Central memory CD4-positive, alpha-beta T cell (primary cell): ENCODE measurements around the gene PRSS56.
"Not testable (repeated sequence)": the region's sequence is repeated elsewhere in the genome, so short reads cannot be mapped to it uniquely, and the experiment has no call there.

ENCODE experiments used
- DNase-seq: peaks from one replicate; pipeline ENCODE4 v3.0.0; 2022

Gene PRSS56

GRCh38 chr2:232526372-232526941, 6.3 kb downstream of the PRSS56 start:
- no peak for DNase-seq

DNA sequence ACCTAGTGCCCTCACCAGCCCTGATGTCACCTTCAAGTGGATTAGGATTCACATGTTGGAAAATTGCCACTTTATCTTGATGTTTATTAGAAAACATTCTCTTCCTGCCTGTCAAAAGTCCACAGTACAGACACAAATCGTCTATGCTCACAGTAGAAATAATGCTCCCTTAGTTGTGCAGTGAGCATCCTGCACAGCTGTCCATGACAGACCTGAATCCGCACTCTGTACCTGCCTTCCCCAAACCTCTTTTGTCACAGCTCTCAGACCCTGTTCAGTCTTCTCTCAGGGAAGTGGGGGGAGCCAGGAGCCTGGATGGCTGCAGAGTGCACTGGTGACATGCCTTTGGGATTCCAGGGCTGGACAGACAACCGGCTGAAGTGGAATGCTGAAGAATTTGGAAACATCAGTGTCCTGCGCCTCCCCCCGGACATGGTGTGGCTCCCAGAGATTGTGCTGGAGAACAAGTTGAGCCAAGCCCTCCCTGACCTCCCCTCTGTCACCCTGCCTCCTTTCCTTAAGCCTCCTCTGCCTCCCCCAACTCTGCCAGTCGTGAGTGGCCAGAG, 7.8 kb downstream of the PRSS56 start:
- DNase-seq, result no peak

DNA sequence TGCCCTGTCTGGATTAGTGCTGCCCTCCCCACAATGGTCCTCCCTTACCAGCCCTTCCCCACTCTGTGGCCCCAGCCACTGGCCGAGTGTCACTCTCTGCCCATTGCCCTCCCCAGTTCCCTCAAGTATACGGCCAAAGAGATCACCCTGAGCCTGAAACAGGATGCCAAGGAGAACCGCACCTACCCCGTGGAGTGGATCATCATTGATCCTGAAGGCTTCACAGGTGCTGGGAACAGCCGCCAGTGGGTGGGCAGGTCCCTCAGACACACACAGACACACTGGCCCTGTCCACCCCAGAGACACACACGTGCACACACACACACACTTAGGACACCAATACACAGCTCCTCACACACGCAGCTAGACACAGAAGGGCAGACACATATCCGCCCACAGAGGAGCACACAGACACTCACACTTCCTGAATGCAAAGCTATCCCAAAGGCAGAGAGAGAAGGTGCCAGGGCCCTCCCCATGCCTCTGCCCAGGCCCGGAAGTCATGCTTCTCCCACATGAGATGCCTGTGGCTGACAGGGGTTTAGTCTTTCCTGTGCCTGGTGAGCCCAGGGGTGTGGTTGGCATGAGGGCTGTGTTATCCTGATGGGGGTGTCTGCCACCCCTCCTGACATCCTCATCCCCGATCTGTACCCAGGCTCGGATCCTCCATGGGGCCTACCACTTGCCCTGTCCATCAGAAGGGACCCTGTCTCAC, 8.7 kb downstream of the PRSS56 start:
- no peak for DNase-seq

DNA sequence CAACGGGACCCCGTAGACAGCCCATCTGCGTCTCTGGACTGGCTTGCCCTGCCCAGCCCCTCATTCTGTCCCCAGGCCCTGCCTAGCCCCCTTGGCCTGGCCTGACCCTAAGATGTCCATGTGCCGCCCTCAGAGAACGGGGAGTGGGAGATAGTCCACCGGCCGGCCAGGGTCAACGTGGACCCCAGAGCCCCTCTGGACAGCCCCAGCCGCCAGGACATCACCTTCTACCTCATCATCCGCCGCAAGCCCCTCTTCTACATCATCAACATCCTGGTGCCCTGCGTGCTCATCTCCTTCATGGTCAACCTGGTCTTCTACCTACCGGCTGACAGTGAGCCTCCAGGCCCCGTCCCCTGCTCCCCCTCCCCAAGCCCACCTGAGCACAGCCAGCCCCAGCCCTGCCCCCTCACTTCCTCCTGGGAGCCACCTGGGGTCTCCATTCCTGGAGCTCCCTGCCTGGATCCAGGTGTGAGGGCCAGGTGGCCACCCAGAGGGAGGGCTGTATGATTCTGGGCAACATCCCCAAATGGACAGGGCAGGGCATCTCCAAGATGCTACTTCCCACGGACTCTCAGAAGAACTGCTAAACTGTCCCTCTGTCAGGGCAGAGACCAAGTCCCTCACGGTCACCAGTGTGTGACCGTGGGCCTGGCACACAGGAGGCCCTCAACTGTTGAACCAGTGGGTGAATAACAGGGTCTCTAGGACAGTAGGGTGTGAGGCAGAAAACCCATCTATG, 9.8 kb downstream of the PRSS56 start:
- DNase-seq, result no peak

DNA sequence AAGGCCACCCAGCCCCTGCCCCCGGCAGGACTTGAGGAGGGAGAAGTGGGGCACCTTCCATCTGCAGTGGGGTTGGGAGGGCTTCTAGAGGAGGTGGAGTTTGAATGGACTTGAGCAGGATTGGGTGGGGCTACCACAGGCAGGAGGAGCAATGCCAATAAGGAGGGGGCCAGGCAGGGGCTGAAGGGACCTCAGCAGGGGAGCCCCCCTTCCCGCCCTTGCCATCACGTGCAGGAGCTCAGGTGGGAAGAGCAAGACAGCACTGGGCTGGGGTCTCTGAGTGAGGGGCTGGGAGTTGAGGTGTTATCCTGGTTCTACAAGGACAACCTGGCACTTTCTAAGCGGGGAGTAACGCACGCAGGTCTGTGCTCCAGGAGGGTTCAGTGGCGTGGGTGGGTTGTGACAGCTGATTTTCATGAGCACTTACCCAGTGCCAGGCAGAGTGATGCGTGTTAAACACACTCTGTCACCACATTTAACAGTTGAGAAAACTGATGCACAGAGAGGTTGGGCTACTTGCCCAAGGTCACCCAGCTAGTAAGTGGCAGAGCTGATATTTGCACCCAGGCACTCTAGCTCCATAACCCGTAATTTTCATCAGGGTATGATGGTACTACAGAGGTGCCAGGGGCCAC, 10.6 kb downstream of the PRSS56 start:
- no peak for DNase-seq

DNA sequence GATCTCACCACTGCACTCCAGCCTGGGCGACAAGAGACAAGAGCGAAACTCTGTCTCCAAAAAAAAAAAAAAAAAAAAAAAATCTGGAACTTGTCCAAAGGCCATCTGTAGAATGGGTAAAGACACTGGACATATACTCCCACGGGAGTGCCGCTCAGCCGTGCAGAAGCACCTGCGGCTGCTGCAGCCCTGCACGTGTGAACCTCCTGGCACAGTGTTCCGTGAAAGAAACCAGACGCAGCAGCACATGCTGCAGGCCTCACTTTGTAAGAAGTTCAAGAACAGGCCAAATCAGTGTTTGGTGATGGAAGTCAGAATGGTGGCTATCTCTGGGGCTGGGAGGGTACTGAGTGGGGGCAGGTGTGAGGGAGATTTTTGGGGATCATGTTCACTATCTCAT, 12.2 kb downstream of the PRSS56 start:
- DNase-seq, result no peak

DNA sequence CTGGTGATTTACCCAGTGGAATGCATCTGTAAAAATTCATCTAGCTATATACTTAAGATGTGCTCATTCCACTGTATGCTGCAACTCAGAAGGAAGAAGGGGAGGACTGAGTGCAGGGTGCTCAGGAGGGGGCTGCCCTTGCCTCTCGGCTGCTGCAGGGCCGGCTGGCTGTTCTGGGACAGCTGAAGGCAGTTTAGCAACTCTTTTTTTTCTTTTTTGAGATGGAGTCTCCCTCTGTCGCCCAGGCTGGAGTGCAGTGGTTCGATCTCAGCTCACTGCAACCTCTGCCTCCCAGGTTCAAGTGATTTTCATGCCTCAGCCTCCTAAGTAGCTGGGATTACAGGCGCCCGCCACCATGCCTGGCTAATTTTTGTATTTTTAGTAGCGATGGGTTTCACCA, 12.6 kb downstream of the PRSS56 start:
- not testable (repeated sequence) for DNase-seq

DNA sequence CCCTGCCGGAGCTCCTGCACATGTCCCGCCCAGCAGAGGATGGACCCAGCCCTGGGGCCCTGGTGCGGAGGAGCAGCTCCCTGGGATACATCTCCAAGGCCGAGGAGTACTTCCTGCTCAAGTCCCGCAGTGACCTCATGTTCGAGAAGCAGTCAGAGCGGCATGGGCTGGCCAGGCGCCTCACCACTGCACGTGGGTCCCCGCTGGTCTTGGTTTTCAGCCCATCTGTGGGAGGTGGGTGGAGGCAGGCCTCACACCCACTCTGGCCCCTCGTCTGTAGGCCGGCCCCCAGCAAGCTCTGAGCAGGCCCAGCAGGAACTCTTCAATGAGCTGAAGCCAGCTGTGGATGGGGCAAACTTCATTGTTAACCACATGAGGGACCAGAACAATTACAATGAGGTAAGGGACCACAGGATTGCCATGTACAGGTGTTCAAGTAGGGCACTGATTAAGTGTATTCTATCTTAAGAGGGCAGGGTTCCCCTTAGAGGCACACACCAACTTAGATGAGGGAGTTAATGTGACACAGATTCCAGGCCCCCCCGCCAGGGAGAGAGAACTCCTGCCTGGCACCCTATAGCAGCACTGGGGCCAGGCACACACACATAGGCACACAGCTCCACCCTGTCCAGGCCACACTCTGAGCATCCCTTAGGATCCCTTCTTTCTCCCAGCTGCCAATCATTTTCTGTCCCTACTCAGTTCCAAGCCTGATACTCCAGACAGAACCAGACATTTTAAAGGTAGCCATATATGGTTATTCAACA, 13.9 kb downstream of the PRSS56 start:
- no peak for DNase-seq

DNA sequence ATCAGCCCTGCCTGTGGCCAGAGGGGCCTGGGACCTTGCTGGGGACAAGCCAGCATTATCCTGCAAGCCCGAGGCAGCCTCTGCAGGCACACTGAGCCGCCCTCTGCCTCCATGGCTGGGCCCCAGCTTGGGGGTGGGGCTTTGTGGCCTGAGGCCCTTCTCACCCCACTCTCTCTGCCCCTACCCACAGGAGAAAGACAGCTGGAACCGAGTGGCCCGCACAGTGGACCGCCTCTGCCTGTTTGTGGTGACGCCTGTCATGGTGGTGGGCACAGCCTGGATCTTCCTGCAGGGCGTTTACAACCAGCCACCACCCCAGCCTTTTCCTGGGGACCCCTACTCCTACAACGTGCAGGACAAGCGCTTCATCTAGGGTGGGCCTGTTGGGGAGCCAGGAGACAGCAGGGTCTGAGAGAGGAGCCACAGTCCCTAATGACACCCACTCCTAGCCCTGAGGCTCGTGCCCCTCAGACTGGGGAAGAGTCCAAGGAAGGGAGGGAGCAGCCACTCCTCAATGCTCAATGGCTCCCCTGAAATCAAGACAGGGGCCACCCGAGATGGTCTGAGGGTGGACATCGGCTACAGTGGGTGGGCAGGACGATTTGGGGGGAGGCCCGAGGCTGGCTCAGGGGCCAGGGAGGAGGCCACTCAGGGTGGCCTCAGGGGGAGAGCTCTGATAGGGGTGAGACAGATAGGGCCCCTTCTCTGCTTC, 14.9 kb downstream of the PRSS56 start:
- DNase-seq, result no peak

GRCh38 chr2:232535761-232536530, 15.8 kb downstream of the PRSS56 start:
- DNase-seq, result no peak

- DNase-seq, result no peak
Measured at GRCh38 chr2:232537079-232537478, 16.9 kb downstream of the PRSS56 start.

DNA sequence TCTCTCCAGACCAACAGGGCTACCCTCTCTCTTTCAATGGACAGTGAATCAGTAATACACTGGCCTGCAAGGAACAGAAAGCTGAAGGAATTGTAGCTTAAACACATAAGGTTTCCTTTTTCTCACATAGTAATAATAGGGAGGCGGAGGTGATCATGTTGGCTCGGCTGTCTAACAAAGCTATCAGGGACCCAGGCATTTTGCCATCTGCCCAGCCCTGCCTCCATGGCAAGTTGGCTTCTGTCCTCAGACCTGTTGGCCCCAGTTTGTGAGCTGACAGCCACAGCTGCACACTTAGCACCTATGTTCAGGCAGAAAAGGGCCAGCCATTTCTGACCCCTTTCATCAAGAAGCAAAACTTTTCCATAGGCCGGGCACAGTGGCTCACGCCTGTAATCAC, 17.3 kb downstream of the PRSS56 start:
- DNase-seq, result no peak

- no peak for DNase-seq
Measured at GRCh38 chr2:232538671-232539070, 18.5 kb downstream of the PRSS56 start.

- no peak for DNase-seq
Measured at GRCh38 chr2:232539298-232540231, 19.4 kb downstream of the PRSS56 start, which contains the start of gene CHRNG. TSS of gene CHRNG (plus strand) at chr2:232539692. CDS start at chr2:232539748, 56 bp downstream.

DNA sequence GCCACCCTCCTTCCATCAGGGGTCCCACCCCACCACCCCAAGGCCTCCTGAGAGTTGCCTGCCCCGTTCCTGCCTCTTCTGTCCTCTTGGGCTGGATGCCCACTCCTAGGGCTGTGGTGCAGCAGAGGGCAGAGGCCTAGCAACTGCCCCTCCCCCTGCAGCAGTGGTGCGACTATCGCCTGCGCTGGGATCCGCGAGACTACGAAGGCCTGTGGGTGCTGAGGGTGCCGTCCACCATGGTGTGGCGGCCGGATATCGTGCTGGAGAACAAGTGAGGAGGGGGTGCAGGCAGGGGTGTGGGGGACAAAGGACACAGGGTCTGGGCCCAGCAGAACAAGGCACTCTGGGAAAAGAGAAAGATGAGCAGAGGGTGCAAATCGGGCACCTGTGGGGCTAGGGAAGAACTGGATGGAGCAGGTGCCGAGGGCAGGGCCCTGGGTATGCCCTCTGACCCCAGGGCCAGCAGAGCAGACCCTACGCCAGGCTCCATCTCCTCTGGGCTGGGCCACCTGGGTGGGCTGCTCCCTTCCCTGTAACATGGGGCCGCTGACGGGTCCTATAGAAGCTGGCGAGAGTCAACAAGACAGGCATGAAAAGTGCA, 20.4 kb downstream of the PRSS56 start:
- no peak for DNase-seq

DNA sequence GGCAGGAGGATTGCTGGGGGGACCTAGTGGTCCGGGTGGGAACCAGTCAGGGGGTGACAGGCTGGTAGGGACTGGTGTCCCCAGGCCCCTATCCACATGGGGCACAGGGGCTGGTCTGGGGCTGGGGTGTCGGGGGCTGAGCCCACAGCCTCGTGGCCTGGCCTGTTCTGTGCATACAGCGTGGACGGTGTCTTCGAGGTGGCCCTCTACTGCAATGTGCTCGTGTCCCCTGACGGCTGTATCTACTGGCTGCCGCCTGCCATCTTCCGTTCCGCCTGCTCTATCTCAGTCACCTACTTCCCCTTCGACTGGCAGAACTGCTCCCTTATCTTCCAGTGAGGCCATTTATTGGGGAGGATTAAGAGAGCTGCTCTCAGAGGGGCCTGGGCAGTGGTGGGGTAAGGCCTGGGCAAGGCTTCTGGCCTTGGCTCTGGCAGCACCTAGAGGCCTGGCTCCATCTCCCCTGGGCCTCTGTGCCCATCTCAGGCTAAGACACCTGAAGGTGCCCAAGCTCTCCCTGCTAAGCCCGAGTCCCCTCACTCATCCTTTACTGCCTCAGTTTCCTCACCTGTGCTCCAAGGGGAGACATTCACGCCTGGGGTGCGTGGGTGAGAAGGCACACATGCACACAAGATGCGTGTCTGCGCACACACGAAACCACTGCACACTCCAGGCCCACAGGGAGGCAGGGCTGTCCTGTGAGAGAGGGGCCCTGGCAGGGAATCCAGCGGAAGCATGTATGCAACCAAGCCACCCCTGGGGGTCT, 21.2 kb downstream of the PRSS56 start:
- no peak for DNase-seq

DNA sequence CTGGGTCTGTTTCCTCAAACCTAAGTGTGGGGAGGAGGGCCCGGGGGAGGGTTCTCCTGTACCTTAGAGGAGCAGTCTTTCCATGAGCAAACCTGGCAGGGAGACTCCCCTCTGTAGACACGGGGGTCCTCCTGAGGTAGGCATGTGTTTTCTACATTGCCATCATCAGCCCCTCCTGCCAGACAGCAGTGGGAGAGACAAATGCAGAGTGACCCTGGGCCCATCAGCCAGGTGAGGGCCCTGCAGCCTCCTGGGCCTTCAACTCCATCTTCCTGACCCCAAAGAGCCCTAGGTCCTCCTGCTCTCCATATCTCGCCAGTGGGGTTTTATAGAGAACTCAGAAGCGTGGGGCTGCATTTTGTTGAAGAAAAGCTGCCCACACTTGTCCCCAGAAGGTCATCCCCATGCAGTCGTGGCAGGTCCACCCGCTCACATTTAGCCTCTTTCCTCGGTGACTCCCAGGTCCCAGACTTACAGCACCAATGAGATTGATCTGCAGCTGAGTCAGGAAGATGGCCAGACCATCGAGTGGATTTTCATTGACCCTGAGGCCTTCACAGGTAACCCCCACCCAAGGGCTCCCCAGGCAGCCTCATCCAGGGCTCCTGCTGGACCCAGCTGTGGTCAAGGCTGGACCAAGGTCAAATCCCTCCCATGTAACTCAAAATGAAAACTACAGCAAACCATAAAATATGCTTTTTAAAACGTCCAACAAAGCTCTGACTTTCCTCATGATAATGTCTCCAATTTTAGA, 21.9 kb downstream of the PRSS56 start:
- no peak for DNase-seq
